Hematopoietic multipotent progenitor cell treated with erythropoietin and hydrocortisone succinate and interleukin-3 and kit ligand, for 8 days (in vitro differentiated cells): ENCODE data around the gene ZPLD1.

Experiments
- DNase-seq: peaks from one replicate; pipeline ENCODE4 v3.0.0-alpha.2; 2015

Gene ZPLD1

GRCh38 chr3:102434715-102435114 lies at the start of gene ZPLD1:
Gene ZPLD1, plus strand, starts transcription at chr3:102435015. Its CDS starts 3,473 bp downstream, at chr3:102438488.
- DNase-seq, result no peak

- DNase-seq, result no peak
Measured at GRCh38 chr3:102390171-102390864, 44.5 kb upstream of the ZPLD1 start.

- DNase-seq, result no peak
Measured at GRCh38 chr3:102390916-102391315, 43.9 kb upstream of the ZPLD1 start.

GRCh38 chr3:102391491-102391890 lies 43.3 kb upstream of the ZPLD1 start:
- no peak for DNase-seq

GRCh38 chr3:102394517-102394916 lies 40.3 kb upstream of the ZPLD1 start:
- DNase-seq, result no peak

- DNase-seq, result no peak
Measured at GRCh38 chr3:102398176-102398575, 36.6 kb upstream of the ZPLD1 start.

- DNase-seq, result no peak
Measured at GRCh38 chr3:102398666-102399065, 36.1 kb upstream of the ZPLD1 start.

GRCh38 chr3:102400142-102400541 lies 34.7 kb upstream of the ZPLD1 start:
- no peak for DNase-seq

GRCh38 chr3:102400766-102401165 lies 34.0 kb upstream of the ZPLD1 start:
- DNase-seq, result no peak

- DNase-seq, result no peak
Measured at GRCh38 chr3:102410616-102411015, 24.2 kb upstream of the ZPLD1 start.

- no peak for DNase-seq
Measured at GRCh38 chr3:102415553-102415952, 19.3 kb upstream of the ZPLD1 start.

GRCh38 chr3:102419786-102420185 lies 15.0 kb upstream of the ZPLD1 start:
- DNase-seq, result no peak

- no peak for DNase-seq
Measured at GRCh38 chr3:102441832-102442231, 7.0 kb downstream of the ZPLD1 start.

- no peak for DNase-seq
Measured at GRCh38 chr3:102443021-102443420, 8.2 kb downstream of the ZPLD1 start.

GRCh38 chr3:102444101-102444500 lies 9.3 kb downstream of the ZPLD1 start:
- no peak for DNase-seq

- DNase-seq, result no peak
Measured at GRCh38 chr3:102447272-102447671, 12.5 kb downstream of the ZPLD1 start.

GRCh38 chr3:102449341-102449740 lies 14.5 kb downstream of the ZPLD1 start:
- DNase-seq, result no peak

GRCh38 chr3:102449930-102450329 lies 15.1 kb downstream of the ZPLD1 start:
- no peak for DNase-seq

GRCh38 chr3:102450976-102451375 lies 16.2 kb downstream of the ZPLD1 start:
- no peak for DNase-seq

- no peak for DNase-seq
Measured at GRCh38 chr3:102451543-102451942, 16.7 kb downstream of the ZPLD1 start.

- no peak for DNase-seq
Measured at GRCh38 chr3:102454181-102454580, 19.4 kb downstream of the ZPLD1 start.

- DNase-seq, result no peak
Measured at GRCh38 chr3:102457644-102458043, 22.8 kb downstream of the ZPLD1 start.

GRCh38 chr3:102460579-102460978 lies 25.8 kb downstream of the ZPLD1 start:
- no peak for DNase-seq

- no peak for DNase-seq
Measured at GRCh38 chr3:102464261-102464660, 29.4 kb downstream of the ZPLD1 start.

GRCh38 chr3:102466001-102466400 lies 31.2 kb downstream of the ZPLD1 start:
- DNase-seq, result no peak
